ENCODE results near the gene CNTNAP2.

Gene CNTNAP2

DNA sequence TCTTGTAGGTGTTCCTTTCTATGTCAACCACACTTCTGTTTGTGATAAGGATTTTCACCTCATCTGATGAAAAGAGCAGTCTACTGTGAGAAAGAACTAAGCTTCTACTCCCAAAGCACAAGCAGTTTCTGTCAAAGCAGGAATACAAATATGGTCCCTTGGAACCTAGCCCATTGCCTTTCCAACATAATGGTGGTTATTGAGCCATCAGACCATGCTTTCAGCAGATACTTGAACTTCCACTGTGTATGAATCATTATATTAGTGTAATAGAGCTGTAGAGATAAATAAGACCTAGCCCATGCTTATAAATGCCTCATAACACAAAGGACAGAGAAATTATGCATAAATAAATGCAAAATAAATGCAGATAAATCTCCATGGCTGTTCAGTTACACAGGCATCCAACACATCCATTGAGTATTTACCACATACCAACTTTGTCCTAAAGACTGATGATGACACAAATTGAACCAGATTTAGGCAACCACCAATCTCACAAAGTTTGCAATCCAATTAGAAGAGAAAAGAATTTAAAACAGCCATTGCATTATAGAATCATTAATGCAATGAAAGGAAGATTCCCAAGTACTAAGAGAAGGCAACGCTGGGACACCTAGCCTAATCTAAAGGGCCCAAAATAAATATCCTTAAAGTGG, 1744.6 kb downstream of the CNTNAP2 start:
- Histone ChIP-seq H3K9ac (ENCODE audit: insufficient read length, low read depth) (no peak overlapping the region), H3K9me3 (ENCODE audit: insufficient read depth, low read length) (no peaks in the 10 kb centered on the region), H3K4me1 (ENCODE audit: insufficient read depth, insufficient read length) (no peaks in the 10 kb centered on the region), H3K4me3 (ENCODE audit: insufficient read length, low read depth) (no peak overlapping the region), H3K36me3 (ENCODE audit: insufficient read depth, insufficient read length, low read length) (no peaks in the 10 kb centered on the region), H3K27me3 (ENCODE audit: insufficient read depth, insufficient read length) (no peaks in the 10 kb centered on the region)
- TF ChIP-seq SUZ12 (IDR thresholded peaks at IDR 0.05; ENCODE audit: extremely low read depth, insufficient read depth, insufficient read length): no peak
- TF ChIP-seq ZNF274 (IDR thresholded peaks at IDR 0.05; ENCODE audit: low read depth, low read length): no peak
- TF ChIP-seq YY1 (IDR thresholded peaks at IDR 0.05; ENCODE audit: insufficient read depth, insufficient read length): no peak
- DNase-seq (ENCODE audit: low read depth, low spot score): no peak

DNA sequence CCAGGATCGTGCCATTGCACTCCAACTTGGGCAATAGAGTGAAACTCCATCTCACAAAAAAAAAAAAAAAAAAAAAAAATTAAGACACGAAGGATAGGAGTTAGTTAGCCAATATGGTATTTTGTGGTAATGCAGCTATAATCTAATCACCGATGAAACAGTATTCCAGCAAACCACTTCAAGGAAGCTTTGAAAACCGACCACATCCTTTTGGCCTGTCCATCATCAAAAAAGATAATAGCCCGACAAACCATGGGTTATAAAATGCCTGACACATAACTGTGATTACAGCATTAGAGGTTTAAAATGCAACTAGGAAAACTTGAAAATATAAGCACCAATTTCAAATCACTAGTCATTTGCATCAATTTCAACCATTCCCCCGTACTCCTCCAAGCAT, 1745.3 kb downstream of the CNTNAP2 start:
- Histone ChIP-seq H3K9ac (ENCODE audit: insufficient read length, low read depth) (no peak overlapping the region), H3K4me1 (ENCODE audit: insufficient read depth, insufficient read length) (no peaks in the 10 kb centered on the region), H3K4me3 (ENCODE audit: insufficient read length, low read depth) (no peak overlapping the region), H3K36me3 (ENCODE audit: insufficient read depth, insufficient read length, low read length) (no peaks in the 10 kb centered on the region), H3K9me3 (ENCODE audit: insufficient read depth, low read length) (no peaks in the 10 kb centered on the region), H3K27me3 (ENCODE audit: insufficient read depth, insufficient read length) (no peaks in the 10 kb centered on the region)
- TF ChIP-seq YY1 (IDR thresholded peaks at IDR 0.05; ENCODE audit: insufficient read depth, insufficient read length) (no peak), SUZ12 (IDR thresholded peaks at IDR 0.05; ENCODE audit: extremely low read depth, insufficient read depth, insufficient read length) (no peak)
- no peak for DNase-seq (ENCODE audit: low read depth, low spot score)

DNA sequence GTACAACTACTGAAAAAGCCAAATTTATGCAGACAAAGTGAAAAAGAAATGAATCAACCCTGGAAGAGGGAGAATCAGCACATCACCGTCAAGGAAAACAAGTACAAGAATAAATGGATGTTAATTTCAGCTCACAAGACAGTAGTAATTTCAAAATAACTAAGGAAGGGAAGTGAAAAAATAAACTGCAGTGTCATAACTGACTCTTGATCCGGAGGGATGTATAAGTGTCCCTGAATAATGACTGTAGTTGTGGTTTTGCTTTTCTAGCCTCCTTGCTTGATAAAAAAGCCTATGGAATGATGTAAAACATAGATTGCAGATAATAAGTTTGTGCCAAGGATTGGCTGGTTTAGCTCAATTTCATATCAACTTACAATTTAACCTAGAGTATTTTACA, 1752.9 kb downstream of the CNTNAP2 start:
- no peak for TF ChIP-seq YY1 (IDR thresholded peaks at IDR 0.05; ENCODE audit: insufficient read depth, insufficient read length)
- no peaks in the 10 kb centered on the region for H3K4me1 ChIP-seq (ENCODE audit: insufficient read depth, insufficient read length)
- no peaks in the 10 kb centered on the region for H3K27me3 ChIP-seq (ENCODE audit: insufficient read depth, insufficient read length)
- no peak for DNase-seq (ENCODE audit: low read depth, low spot score)
- H3K9ac ChIP-seq (ENCODE audit: insufficient read length, low read depth): no peak overlapping the region
- no peak overlapping the region for H3K4me3 ChIP-seq (ENCODE audit: insufficient read length, low read depth)
- H3K9me3 ChIP-seq (ENCODE audit: insufficient read depth, low read length): peaks cover 6% of the 10 kb centered on the region; the same call in 1 of the 2 replicates
- no peaks in the 10 kb centered on the region for H3K36me3 ChIP-seq (ENCODE audit: insufficient read depth, insufficient read length, low read length)

DNA sequence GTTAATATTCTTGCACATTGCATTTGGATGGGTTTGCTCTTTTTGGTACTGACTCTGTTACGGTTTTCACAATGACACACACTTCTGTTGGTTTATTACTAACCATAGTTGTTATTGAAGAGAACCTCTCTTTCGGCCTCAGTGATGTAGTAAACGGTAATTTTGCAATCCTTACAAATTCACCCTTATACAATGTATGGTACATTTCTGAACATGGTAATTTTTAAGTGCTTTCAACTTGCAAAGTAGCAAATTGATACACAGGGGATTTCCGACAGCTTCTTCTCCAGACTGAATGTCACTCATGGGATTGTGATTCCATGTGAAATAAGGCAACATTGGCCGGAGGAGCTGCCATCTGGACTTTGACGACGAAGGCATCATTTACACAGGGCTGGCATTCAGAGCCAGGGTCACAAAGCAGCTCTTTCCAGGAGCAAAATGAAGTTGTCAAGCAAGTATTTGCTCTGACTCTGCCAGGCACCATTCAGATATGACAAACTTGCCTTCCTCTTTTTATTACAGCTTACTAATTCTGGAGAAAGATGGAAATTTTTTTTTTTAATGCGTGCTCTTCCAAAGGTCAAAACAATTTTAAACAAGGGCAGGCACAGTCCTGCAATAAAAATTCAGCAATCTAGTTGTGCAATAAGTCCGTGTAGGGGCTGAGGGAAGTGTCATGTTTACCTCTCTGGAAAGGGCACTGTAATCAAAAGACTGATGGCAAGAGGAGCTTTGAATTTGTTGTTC, 1762.5 kb downstream of the CNTNAP2 start:
- TF ChIP-seq YY1 (IDR thresholded peaks at IDR 0.05; ENCODE audit: insufficient read depth, insufficient read length): no peak
- no peak for TF ChIP-seq SUZ12 (IDR thresholded peaks at IDR 0.05; ENCODE audit: extremely low read depth, insufficient read depth, insufficient read length)
- no peak for TF ChIP-seq ZNF274 (IDR thresholded peaks at IDR 0.05; ENCODE audit: low read depth, low read length)
- H3K9me3 ChIP-seq (ENCODE audit: insufficient read depth, low read length): peaks cover 4% of the 10 kb centered on the region; the same call in 1 of the 2 replicates
- no peak for DNase-seq (ENCODE audit: low read depth, low spot score)

DNA sequence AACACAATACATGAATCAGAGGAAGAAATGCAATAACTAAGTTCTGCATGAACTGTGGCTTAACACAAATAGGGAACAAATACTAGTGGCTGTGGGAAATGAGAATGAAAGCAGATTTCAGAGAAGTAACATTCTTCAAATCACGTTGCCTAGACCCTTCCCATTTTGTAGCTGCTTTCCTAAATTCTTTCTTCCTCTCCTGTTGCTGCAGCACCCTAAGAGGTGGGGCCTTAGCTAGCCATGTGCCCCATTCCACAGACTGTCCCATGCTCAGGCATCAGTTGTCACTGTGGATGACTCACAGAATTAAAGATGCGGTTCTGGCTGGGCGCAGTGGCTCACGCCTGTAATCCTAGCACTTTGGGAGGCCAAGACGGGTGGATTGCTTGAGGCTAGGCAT, 1769.3 kb downstream of the CNTNAP2 start:
- no peaks in the 10 kb centered on the region for H3K36me3 ChIP-seq (ENCODE audit: insufficient read depth, insufficient read length, low read length)
- no peaks in the 10 kb centered on the region for H3K27me3 ChIP-seq (ENCODE audit: insufficient read depth, insufficient read length)

More for the DNA sequence above, 1762.5 kb downstream of the CNTNAP2 start:
- Histone ChIP-seq H3K4me3 (ENCODE audit: insufficient read length, low read depth) (no peak overlapping the region), H3K9ac (ENCODE audit: insufficient read length, low read depth) (no peak overlapping the region), H3K4me1 (ENCODE audit: insufficient read depth, insufficient read length) (no peaks in the 10 kb centered on the region), H3K36me3 (ENCODE audit: insufficient read depth, insufficient read length, low read length) (no peaks in the 10 kb centered on the region), H3K27me3 (ENCODE audit: insufficient read depth, insufficient read length) (no peaks in the 10 kb centered on the region)

DNA sequence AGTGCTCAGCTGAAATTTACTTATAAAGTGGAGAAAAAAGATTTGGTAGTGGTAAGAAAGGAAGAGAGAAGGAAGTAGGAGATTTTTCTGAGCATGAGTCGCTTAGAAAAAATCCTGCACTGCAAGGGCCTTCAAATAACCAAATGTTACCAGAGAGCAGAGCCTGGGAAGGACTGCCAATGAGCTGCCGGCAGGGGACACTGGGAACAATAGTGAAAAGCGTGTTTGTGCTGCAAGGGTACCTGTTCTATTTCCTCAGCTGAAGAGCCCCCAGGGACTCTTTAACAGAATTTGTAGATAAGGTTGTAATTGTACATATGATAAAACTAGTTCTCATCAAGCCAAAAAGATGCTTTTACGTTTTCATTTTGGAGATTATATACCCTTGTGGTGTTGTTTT, 1777.7 kb downstream of the CNTNAP2 start:
- no peaks in the 10 kb centered on the region for H3K36me3 ChIP-seq (ENCODE audit: insufficient read depth, insufficient read length, low read length)
- no peaks in the 10 kb centered on the region for H3K27me3 ChIP-seq (ENCODE audit: insufficient read depth, insufficient read length)
- H3K4me3 ChIP-seq (ENCODE audit: insufficient read length, low read depth): no peak overlapping the region
- no peaks in the 10 kb centered on the region for H3K9me3 ChIP-seq (ENCODE audit: insufficient read depth, low read length)
- TF ChIP-seq YY1 (IDR thresholded peaks at IDR 0.05; ENCODE audit: insufficient read depth, insufficient read length) (no peak), SUZ12 (IDR thresholded peaks at IDR 0.05; ENCODE audit: extremely low read depth, insufficient read depth, insufficient read length) (no peak), ZNF274 (IDR thresholded peaks at IDR 0.05; ENCODE audit: low read depth, low read length) (no peak)
- DNase-seq (ENCODE audit: low read depth, low spot score): peak; percentile 54
- no peak overlapping the region for H3K9ac ChIP-seq (ENCODE audit: insufficient read length, low read depth)
- no peaks in the 10 kb centered on the region for H3K4me1 ChIP-seq (ENCODE audit: insufficient read depth, insufficient read length)

More for the DNA sequence above, 1769.3 kb downstream of the CNTNAP2 start:
- DNase-seq (ENCODE audit: low read depth, low spot score): no peak
- Histone ChIP-seq H3K9ac (ENCODE audit: insufficient read length, low read depth) (no peak overlapping the region), H3K4me3 (ENCODE audit: insufficient read length, low read depth) (no peak overlapping the region), H3K9me3 (ENCODE audit: insufficient read depth, low read length) (no peaks in the 10 kb centered on the region), H3K4me1 (ENCODE audit: insufficient read depth, insufficient read length) (no peaks in the 10 kb centered on the region)
- TF ChIP-seq YY1 (IDR thresholded peaks at IDR 0.05; ENCODE audit: insufficient read depth, insufficient read length): no peak
- no peak for TF ChIP-seq ZNF274 (IDR thresholded peaks at IDR 0.05; ENCODE audit: low read depth, low read length)
- TF ChIP-seq SUZ12 (IDR thresholded peaks at IDR 0.05; ENCODE audit: extremely low read depth, insufficient read depth, insufficient read length): no peak

DNA sequence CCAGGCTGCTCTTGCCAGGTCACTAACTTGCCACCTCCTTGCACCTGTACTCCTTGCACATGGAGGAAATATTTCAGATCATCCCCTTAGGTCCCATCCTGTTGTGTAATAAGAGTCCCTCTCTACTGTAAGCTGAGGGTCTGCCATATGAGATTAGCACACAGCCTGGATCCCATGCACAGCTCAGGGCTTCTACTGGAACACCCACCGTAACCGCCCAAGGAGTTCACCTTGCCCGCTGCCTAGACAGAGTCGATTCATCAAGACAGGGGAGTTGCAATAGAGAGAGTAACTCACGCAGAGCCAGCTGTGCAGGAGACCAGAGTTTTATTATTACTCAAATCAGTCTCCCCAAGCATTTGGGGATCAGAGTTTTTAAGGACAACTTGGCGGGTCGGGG, 1779.5 kb downstream of the CNTNAP2 start:
- Histone ChIP-seq H3K4me3 (ENCODE audit: insufficient read length, low read depth) (no peak overlapping the region), H3K4me1 (ENCODE audit: insufficient read depth, insufficient read length) (no peaks in the 10 kb centered on the region), H3K27me3 (ENCODE audit: insufficient read depth, insufficient read length) (no peaks in the 10 kb centered on the region), H3K9ac (ENCODE audit: insufficient read length, low read depth) (no peak overlapping the region), H3K36me3 (ENCODE audit: insufficient read depth, insufficient read length, low read length) (no peaks in the 10 kb centered on the region), H3K9me3 (ENCODE audit: insufficient read depth, low read length) (no peaks in the 10 kb centered on the region)
- no peak for DNase-seq (ENCODE audit: low read depth, low spot score)
- TF ChIP-seq YY1 (IDR thresholded peaks at IDR 0.05; ENCODE audit: insufficient read depth, insufficient read length): no peak
- TF ChIP-seq ZNF274 (IDR thresholded peaks at IDR 0.05; ENCODE audit: low read depth, low read length): no peak
- no peak for TF ChIP-seq SUZ12 (IDR thresholded peaks at IDR 0.05; ENCODE audit: extremely low read depth, insufficient read depth, insufficient read length)
